Glomerular visceral epithelial cell (primary cell): ENCODE data around the gene AKR1B1.

Source experiments
- DNase-seq: peaks from one replicate; pipeline ENCODE4 v3.0.0-alpha.2; 2016; ENCODE audit errors: extremely low spot score

The AKR1B1 gene

GRCh38 chr7:134419875-134420274 lies 39.0 kb downstream of the AKR1B1 start:
- DNase-seq, result no peak

- no peak for DNase-seq
Measured at GRCh38 chr7:134419085-134419484, 39.8 kb downstream of the AKR1B1 start.

GRCh38 chr7:134415700-134416099 lies 43.2 kb downstream of the AKR1B1 start:
- no peak for DNase-seq

GRCh38 chr7:134414109-134414508 lies 44.8 kb downstream of the AKR1B1 start:
- no peak for DNase-seq

- DNase-seq, result no peak
Measured at GRCh38 chr7:134407311-134407710, 51.6 kb downstream of the AKR1B1 start.

GRCh38 chr7:134406431-134406830 lies 52.5 kb downstream of the AKR1B1 start:
- no peak for DNase-seq

- DNase-seq, result no peak
Measured at GRCh38 chr7:134405299-134405698, 53.6 kb downstream of the AKR1B1 start.

GRCh38 chr7:134403062-134403461 lies 55.8 kb downstream of the AKR1B1 start:
- DNase-seq, result no peak

- no peak for DNase-seq
Measured at GRCh38 chr7:134400859-134401258, 58.0 kb downstream of the AKR1B1 start.

GRCh38 chr7:134396031-134396430 lies 62.9 kb downstream of the AKR1B1 start:
- DNase-seq, result no peak

GRCh38 chr7:134395604-134396003 lies 63.3 kb downstream of the AKR1B1 start:
- no peak for DNase-seq

GRCh38 chr7:134394056-134394455 lies 64.8 kb downstream of the AKR1B1 start:
- no peak for DNase-seq
